SK-N-SH treated with all-trans-retinoic acid at 6 μM for 48 hours (cell line): Measurements from ENCODE around the gene CD300C.

ENCODE experiments used
- ARNTL ChIP-seq: fragments of 450-650 bp; formaldehyde crosslinking; IDR thresholded peaks from 2 replicates; pipeline ENCODE4 v1.5.0; 2020; ENCODE audit warnings: low read depth, mild to moderate bottlenecking, moderate library complexity, borderline replicate concordance
- ISL1 ChIP-seq: fragments of 250-450 bp; sonication (Bioruptor Pico); IDR thresholded peaks from 2 replicates; pipeline ENCODE4 v2.1.2; 2022; ENCODE audit warnings: mild to moderate bottlenecking, moderate library complexity
- OSR1 ChIP-seq: fragments of 250-450 bp; sonication (Bioruptor Pico); IDR thresholded peaks from 2 replicates; pipeline ENCODE4 v1.8.0; 2022; ENCODE audit warnings: moderate library complexity, mild to moderate bottlenecking, inconsistent platforms
- TOX ChIP-seq: fragments of 250-450 bp; sonication (Bioruptor Pico); IDR thresholded peaks from 2 replicates; pipeline ENCODE4 v1.8.0; 2021; ENCODE audit warnings: mild to moderate bottlenecking, moderate library complexity, borderline replicate concordance

GRCh38 chr17:74525781-74526288 is 20.1 kb downstream of the CD300C start:
- TF ChIP-seq ARNTL (no peak), TOX (CRISPR knock-in tag) (no peak), OSR1 (CRISPR knock-in tag) (no peak), ISL1 (CRISPR knock-in tag) (no peak)
